HG03354 (cell line): ENCODE data around the gene NOL9.
A peak's percentile ranks its signal among the peaks of the same experiment; 100 is the strongest.
"Not testable (repeated sequence)": the region's sequence is repeated elsewhere in the genome, so short reads cannot be mapped to it uniquely, and the experiment has no call there.

Source experiments
- ATAC-seq: cut with Tn5 transposase; IDR thresholded peaks from one replicate; pipeline ENCODE4 v1.9.1; 2021; ENCODE audit warnings: mild to moderate bottlenecking; ENCODE audit not compliant: unreplicated experiment, poor library complexity, severe bottlenecking

Gene NOL9

GRCh38 chr1:6494627-6495026, 59.7 kb downstream of the NOL9 start:
- no peak for ATAC-seq

- ATAC-seq, result not testable (repeated sequence)
Measured at GRCh38 chr1:6493834-6494223, 60.5 kb downstream of the NOL9 start.

GRCh38 chr1:6491966-6492365, 62.3 kb downstream of the NOL9 start:
- ATAC-seq, result no peak

- ATAC-seq, result no peak
Measured at GRCh38 chr1:6491480-6491962, 62.8 kb downstream of the NOL9 start, which contains the start of gene PLEKHG5. Gene PLEKHG5, minus strand, starts transcription at chr1:6491667. Its CDS starts 14,096 bp downstream, at chr1:6477571.

GRCh38 chr1:6491081-6491449, 63.2 kb downstream of the NOL9 start:
- ATAC-seq, result no peak

GRCh38 chr1:6490181-6491080, 63.9 kb downstream of the NOL9 start:
- peak; percentile 47 for ATAC-seq

- ATAC-seq, result peak; percentile 57
Measured at GRCh38 chr1:6489799-6490180, 64.5 kb downstream of the NOL9 start.

GRCh38 chr1:6489383-6489765, 64.9 kb downstream of the NOL9 start:
- ATAC-seq, result no peak

GRCh38 chr1:6488602-6489382, 65.5 kb downstream of the NOL9 start:
- ATAC-seq, result no peak

- ATAC-seq, result no peak
Measured at GRCh38 chr1:6487804-6488484, 66.4 kb downstream of the NOL9 start.

GRCh38 chr1:6486433-6487011, 67.8 kb downstream of the NOL9 start:
- peak; percentile 59 for ATAC-seq

GRCh38 chr1:6485168-6486101, 68.9 kb downstream of the NOL9 start:
- no peak for ATAC-seq

- ATAC-seq, result no peak
Measured at GRCh38 chr1:6484826-6485167, 69.5 kb downstream of the NOL9 start.

GRCh38 chr1:6483761-6484117, 70.6 kb downstream of the NOL9 start:
- no peak for ATAC-seq

GRCh38 chr1:6483017-6483760, 71.1 kb downstream of the NOL9 start:
- no peak for ATAC-seq

- no peak for ATAC-seq
Measured at GRCh38 chr1:6481820-6482219, 72.5 kb downstream of the NOL9 start.

GRCh38 chr1:6477039-6477820, 77.1 kb downstream of the NOL9 start:
- ATAC-seq, result no peak

- no peak for ATAC-seq
Measured at GRCh38 chr1:6476483-6476882, 77.8 kb downstream of the NOL9 start.
